ENCODE data around the gene HTT.

Gene HTT

GRCh38 chr4:3255611-3256186 is 181.2 kb downstream of the HTT start:
- TF ChIP-seq JUND (IDR thresholded peaks at IDR 0.05; ENCODE audit: low read depth), result no peak
- no peak for DNase-seq (ENCODE audit: low read depth in 1 of 2, low spot score in 1 of 2)
- in situ Hi-C loops (cut with HindIII; ENCODE audit: low pct_unique_long_range_greater_than_20kb, low sequenced_read_pairs), result no loop called here

GRCh38 chr4:3256230-3257102 is 182.0 kb downstream of the HTT start:
- no peak for DNase-seq (ENCODE audit: low read depth in 1 of 2, low spot score in 1 of 2)
- no peak for TF ChIP-seq JUND (IDR thresholded peaks at IDR 0.05; ENCODE audit: low read depth)
- in situ Hi-C loops (cut with HindIII; ENCODE audit: low pct_unique_long_range_greater_than_20kb, low sequenced_read_pairs), result no loop called here

GRCh38 chr4:3257103-3257555 is 182.6 kb downstream of the HTT start:
- TF ChIP-seq JUND (IDR thresholded peaks at IDR 0.05; ENCODE audit: low read depth), result no peak
- no peak for DNase-seq (ENCODE audit: low read depth in 1 of 2, low spot score in 1 of 2)
- in situ Hi-C loops (cut with HindIII; ENCODE audit: low pct_unique_long_range_greater_than_20kb, low sequenced_read_pairs), result no loop called here

- TF ChIP-seq JUND (IDR thresholded peaks at IDR 0.05; ENCODE audit: low read depth), result no peak
- in situ Hi-C loops (cut with HindIII; ENCODE audit: low pct_unique_long_range_greater_than_20kb, low sequenced_read_pairs), result no loop called here
- no peak for DNase-seq (ENCODE audit: low read depth in 1 of 2, low spot score in 1 of 2)
Measured at GRCh38 chr4:3257556-3258482, 183.3 kb downstream of the HTT start.

- no peak for TF ChIP-seq JUND (IDR thresholded peaks at IDR 0.05; ENCODE audit: low read depth)
- DNase-seq (ENCODE audit: low read depth in 1 of 2, low spot score in 1 of 2), result no peak
- in situ Hi-C loops (cut with HindIII; ENCODE audit: low pct_unique_long_range_greater_than_20kb, low sequenced_read_pairs), result no loop called here
Measured at GRCh38 chr4:3261411-3262207, 187.1 kb downstream of the HTT start.

GRCh38 chr4:3262208-3263052 is 187.9 kb downstream of the HTT start:
- no peak for TF ChIP-seq JUND (IDR thresholded peaks at IDR 0.05; ENCODE audit: low read depth)
- DNase-seq (ENCODE audit: low read depth in 1 of 2, low spot score in 1 of 2), result no peak
- in situ Hi-C loops (cut with HindIII; ENCODE audit: low pct_unique_long_range_greater_than_20kb, low sequenced_read_pairs), result no loop called here

GRCh38 chr4:3263053-3263875 is 188.8 kb downstream of the HTT start:
- no peak for TF ChIP-seq JUND (IDR thresholded peaks at IDR 0.05; ENCODE audit: low read depth)
- in situ Hi-C loops (cut with HindIII; ENCODE audit: low pct_unique_long_range_greater_than_20kb, low sequenced_read_pairs), result no loop called here
- no peak for DNase-seq (ENCODE audit: low read depth in 1 of 2, low spot score in 1 of 2)

GRCh38 chr4:3263876-3264193 is 189.4 kb downstream of the HTT start:
- in situ Hi-C loops (cut with HindIII; ENCODE audit: low pct_unique_long_range_greater_than_20kb, low sequenced_read_pairs), result no loop called here
- DNase-seq (ENCODE audit: low read depth in 1 of 2, low spot score in 1 of 2), result no peak
- TF ChIP-seq JUND (IDR thresholded peaks at IDR 0.05; ENCODE audit: low read depth), result no peak

- in situ Hi-C loops (cut with HindIII; ENCODE audit: low pct_unique_long_range_greater_than_20kb, low sequenced_read_pairs), result no loop called here
- no peak for DNase-seq (ENCODE audit: low read depth in 1 of 2, low spot score in 1 of 2)
- no peak for TF ChIP-seq JUND (IDR thresholded peaks at IDR 0.05; ENCODE audit: low read depth)
Measured at GRCh38 chr4:3266076-3266475, 191.6 kb downstream of the HTT start.

GRCh38 chr4:3267576-3268394 is 193.3 kb downstream of the HTT start:
- DNase-seq (ENCODE audit: low read depth in 1 of 2, low spot score in 1 of 2), result peak in 1 of 2 experiments; percentile 27
- in situ Hi-C loops (cut with HindIII; ENCODE audit: low pct_unique_long_range_greater_than_20kb, low sequenced_read_pairs), result no loop called here
- TF ChIP-seq JUND (IDR thresholded peaks at IDR 0.05; ENCODE audit: low read depth), result no peak
